Kidney epithelial cell (primary cell): Measurements from ENCODE around the gene BICRA. TPM values are rescaled to one million over a fixed set of nuclear protein-coding genes. Genes with fewer than 3 reads are reported as not detected.
"Not testable (repeated sequence)": the region's sequence is repeated elsewhere in the genome, so short reads cannot be mapped to it uniquely, and the experiment has no call there.

ENCODE experiments used
- DNase-seq: peaks from one replicate; pipeline ENCODE4 v3.0.0-alpha.2; 2010; ENCODE audit warnings: low read depth
- H3K27me3 ChIP-seq: 2 replicates; pipeline ENCODE4 v1.6.0; 2011; ENCODE audit warnings: low read length; ENCODE audit not compliant: control insufficient read depth, insufficient read depth
- H3K36me3 ChIP-seq: 2 replicates; pipeline ENCODE4 v1.5.1; 2011; ENCODE audit warnings: low read length; ENCODE audit not compliant: control insufficient read depth, insufficient read depth
- H3K4me3 ChIP-seq: 2 replicates; pipeline ENCODE4 v1.5.1; 2011; ENCODE audit warnings: low read depth, mild to moderate bottlenecking, control low read depth, low read length
- CTCF ChIP-seq: IDR thresholded peaks from 2 replicates; pipeline ENCODE4 v1.5.1; 2011; ENCODE audit warnings: mild to moderate bottlenecking, moderate library complexity, low read length, control low read depth, inconsistent platforms; ENCODE audit not compliant: insufficient read depth, poor library complexity, severe bottlenecking
- total RNA-seq: library from RNA; depleted of rRNA; stranded (reverse); fragments of >200 nt; gene quantifications from 2 replicates; pipeline ENCODE4 v1.2.3, GENCODE V29; 2015

The BICRA gene
- total RNA-seq, 1 donor from 2014 or later, result 11.2 TPM

- DNase-seq, result no peak
These were observed 21.6 kb upstream of the BICRA start for GRCh38 chr19:47587295-47587694.

GRCh38 chr19:47589824-47590223 lies 19.1 kb upstream of the BICRA start:
- DNase-seq, result no peak

More at GRCh38 chr19:47587295-47587694, 21.6 kb upstream of the BICRA start:
- no peaks in the 10 kb centered on the region for H3K36me3 ChIP-seq
- no peaks in the 10 kb centered on the region for H3K27me3 ChIP-seq
- H3K4me3 ChIP-seq, result no peak overlapping the region
- TF ChIP-seq CTCF, result no peak

GRCh38 chr19:47593860-47594259 lies 15.1 kb upstream of the BICRA start:
- DNase-seq, result no peak
- TF ChIP-seq CTCF, result no peak
- Histone ChIP-seq H3K4me3 (no peak overlapping the region), H3K27me3 (no peaks in the 10 kb centered on the region), H3K36me3 (no peaks in the 10 kb centered on the region)

More at GRCh38 chr19:47589824-47590223, 19.1 kb upstream of the BICRA start:
- no peak overlapping the region for H3K4me3 ChIP-seq
- H3K36me3 ChIP-seq, result no peaks in the 10 kb centered on the region
- TF ChIP-seq CTCF, result no peak
- no peaks in the 10 kb centered on the region for H3K27me3 ChIP-seq

GRCh38 chr19:47595944-47596343 lies 13.0 kb upstream of the BICRA start:
- H3K4me3 ChIP-seq, result no peak overlapping the region
- no peak for DNase-seq
- TF ChIP-seq CTCF, result no peak
- H3K27me3 ChIP-seq, result no peaks in the 10 kb centered on the region
- no peaks in the 10 kb centered on the region for H3K36me3 ChIP-seq

- peak overlapping the region; percentile 11 for H3K4me3 ChIP-seq
- H3K27me3 ChIP-seq, result no peaks in the 10 kb centered on the region
- peak; percentile 82 for DNase-seq
- no peak for TF ChIP-seq CTCF
- H3K36me3 ChIP-seq, result no peaks in the 10 kb centered on the region
These were observed 10.3 kb upstream of the BICRA start for GRCh38 chr19:47598407-47599349.

GRCh38 chr19:47599671-47600245 lies 9.2 kb upstream of the BICRA start:
- H3K4me3 ChIP-seq, result peak overlapping the region; percentile 37
- H3K27me3 ChIP-seq, DNase-seq, H3K36me3 ChIP-seq: not testable (repeated sequence)
